BJ (cell line): ENCODE measurements around the gene PTP4A1. TPM values are rescaled to one million over a fixed set of nuclear protein-coding genes. Genes with fewer than 3 reads are reported as not detected.

Experiments used
- CTCF ChIA-PET: fragments of 350-600 bp; formaldehyde crosslinking; extraction: SDS; loops from one replicate; lab custom pipeline; 2021; ENCODE audit warnings: antibody characterized with exemption, inconsistent platforms; lab: Yijun Ruan, JAX
- POLR2A ChIA-PET: fragments of 300-600 bp; sonication (Branson Sonifier 250); formaldehyde crosslinking; extraction: SDS; loops from one replicate; lab custom pipeline; 2021; ENCODE audit warnings: antibody characterized with exemption; lab: Charles Lee
- DNase-seq: peaks from one replicate; pipeline ENCODE4 v3.0.0-alpha.2; 2011; ENCODE audit warnings: low read depth
- H3K27me3 ChIP-seq: 2 replicates; pipeline ENCODE4 v1.6.0; 2011; ENCODE audit warnings: low read length; ENCODE audit not compliant: control insufficient read depth, insufficient read depth
- H3K36me3 ChIP-seq: 2 replicates; pipeline ENCODE4 v1.5.1; 2011; ENCODE audit warnings: low read length; ENCODE audit not compliant: control insufficient read depth, insufficient read depth
- H3K4me3 ChIP-seq: 2 replicates; pipeline ENCODE4 v1.5.1; 2011; ENCODE audit warnings: low read depth, mild to moderate bottlenecking, control low read depth, low read length
- CTCF ChIP-seq: IDR thresholded peaks from 2 replicates; pipeline ENCODE4 v1.5.1; 2011; ENCODE audit warnings: low read depth, mild to moderate bottlenecking, control low read depth, inconsistent platforms, low read length, moderate library complexity; ENCODE audit not compliant: insufficient read depth
- polyA plus RNA-seq: library from polyadenylated mRNA; depleted of rRNA; stranded (reverse); fragments of >200 nt; gene quantifications from 2 replicates; pipeline ENCODE4 v1.2.3, GENCODE V29; 2011

Gene PTP4A1
- polyA plus RNA-seq, 1 experiment: 4.4 TPM

GRCh38 chr6:63533952-63534351 is 38.3 kb upstream of the PTP4A1 start:
- DNase-seq: no peak
- TF ChIP-seq CTCF: no peak
- no peaks in the 10 kb centered on the region for H3K36me3 ChIP-seq
- H3K4me3 ChIP-seq: no peak overlapping the region
- CTCF ChIA-PET: interaction anchor here (0.7 kb wide), 1 partner anchor 16 kb away, joined by 4 read pairs; no protein-coding TSS in a partner anchor
- POLR2A ChIA-PET: no interaction called here
- H3K27me3 ChIP-seq: no peaks in the 10 kb centered on the region

DNA sequence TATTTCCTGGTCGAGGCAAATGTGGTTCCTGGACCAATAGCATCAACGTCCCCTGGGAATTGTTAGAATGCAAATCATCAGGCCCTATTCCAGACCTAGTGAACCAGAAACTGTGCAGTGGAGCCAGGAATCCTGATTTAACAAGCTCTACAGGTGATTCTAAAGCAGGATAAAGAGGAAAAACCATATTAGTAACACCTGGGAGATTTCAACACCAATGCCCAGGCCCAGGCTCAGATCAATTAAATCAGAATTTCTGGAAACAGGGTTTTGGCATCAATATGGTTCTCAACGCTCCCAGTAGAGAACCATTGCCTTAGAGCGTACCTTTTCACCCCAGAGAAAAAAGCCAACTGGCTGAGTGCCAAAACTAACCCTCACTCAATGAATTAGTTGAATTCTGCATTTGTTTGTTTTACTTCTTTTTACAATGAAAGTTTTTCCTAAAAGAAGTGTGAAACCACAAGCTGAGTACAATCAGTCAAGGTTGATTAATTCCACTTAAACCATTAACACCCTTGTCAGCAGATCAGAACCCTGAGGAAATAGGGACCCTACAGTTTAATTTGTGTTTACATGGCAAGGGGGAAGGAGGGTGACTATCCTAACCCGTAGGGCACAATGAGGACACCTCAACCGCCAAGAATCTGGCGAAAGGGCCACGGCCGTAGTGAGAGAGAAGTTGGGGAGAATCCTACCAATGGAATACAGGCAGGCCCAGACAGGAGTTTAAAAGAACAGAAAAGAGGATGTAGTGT is 34.9 kb upstream of the PTP4A1 start:
- no peak overlapping the region for H3K4me3 ChIP-seq
- no peak for DNase-seq
- no peaks in the 10 kb centered on the region for H3K27me3 ChIP-seq
- H3K36me3 ChIP-seq: no peaks in the 10 kb centered on the region
- POLR2A ChIA-PET: no interaction called here
- CTCF ChIA-PET: no interaction called here
- no peak for TF ChIP-seq CTCF

- Histone ChIP-seq H3K27me3 (no peaks in the 10 kb centered on the region), H3K4me3 (no peak overlapping the region), H3K36me3 (no peaks in the 10 kb centered on the region)
- ChIA-PET CTCF (no interaction called here), POLR2A (no interaction called here)
- DNase-seq: no peak
- TF ChIP-seq CTCF: no peak
Observed at GRCh38 chr6:63537959-63538300, 34.4 kb upstream of the PTP4A1 start.

- Histone ChIP-seq H3K4me3 (no peak overlapping the region), H3K27me3 (no peaks in the 10 kb centered on the region), H3K36me3 (no peaks in the 10 kb centered on the region)
- no peak for TF ChIP-seq CTCF
- ChIA-PET CTCF (no interaction called here), POLR2A (no interaction called here)
- DNase-seq: no peak
Observed at GRCh38 chr6:63538550-63538949, 33.7 kb upstream of the PTP4A1 start.

- CTCF ChIA-PET: no interaction called here
- Histone ChIP-seq H3K36me3 (no peaks in the 10 kb centered on the region), H3K27me3 (no peaks in the 10 kb centered on the region), H3K4me3 (no peak overlapping the region)
- no peak for TF ChIP-seq CTCF
- POLR2A ChIA-PET: no interaction called here
- no peak for DNase-seq
Observed at GRCh38 chr6:63543001-63543400, 29.3 kb upstream of the PTP4A1 start.
